Effector CD8-positive, alpha-beta T cell (primary cell): Measurements from ENCODE around the gene FEN1.

Experiments used
- DNase-seq: peaks from one replicate; lab custom pipeline; 2025; lab: John Stamatoyannopoulos, UW

FEN1 gene

GRCh38 chr11:61817471-61818202 is 24.9 kb downstream of the FEN1 start:
- no peak for DNase-seq

- DNase-seq = no peak
These were observed 27.5 kb downstream of the FEN1 start for GRCh38 chr11:61820174-61820573.

- no peak for DNase-seq
These were observed 34.3 kb downstream of the FEN1 start for GRCh38 chr11:61826930-61827570.

GRCh38 chr11:61827571-61828378 is 35.1 kb downstream of the FEN1 start, which contains the start of gene FADS2:
Gene FADS2, plus strand, starts transcription at chr11:61828300. Its CDS starts 91 bp downstream, at chr11:61828391.
- DNase-seq = peak; percentile 50

- DNase-seq = no peak
These were observed 35.6 kb downstream of the FEN1 start for GRCh38 chr11:61828379-61828628.

- peak; percentile 5 for DNase-seq
These were observed 36.1 kb downstream of the FEN1 start for GRCh38 chr11:61828629-61829407.

GRCh38 chr11:61829806-61830205 is 37.1 kb downstream of the FEN1 start:
- no peak for DNase-seq

GRCh38 chr11:61830237-61831105 is 37.8 kb downstream of the FEN1 start:
- no peak for DNase-seq

- DNase-seq = no peak
These were observed 39.5 kb downstream of the FEN1 start for GRCh38 chr11:61832207-61832606.

GRCh38 chr11:61832754-61833153 is 40.0 kb downstream of the FEN1 start:
- DNase-seq = no peak

- DNase-seq = no peak
These were observed 40.8 kb downstream of the FEN1 start for GRCh38 chr11:61833471-61833870.

- DNase-seq = no peak
These were observed 41.2 kb downstream of the FEN1 start for GRCh38 chr11:61833926-61834277.

- no peak for DNase-seq
These were observed 41.8 kb downstream of the FEN1 start for GRCh38 chr11:61834278-61835048.

GRCh38 chr11:61836193-61836592 is 43.5 kb downstream of the FEN1 start:
- no peak for DNase-seq

- no peak for DNase-seq
These were observed 44.8 kb downstream of the FEN1 start for GRCh38 chr11:61837411-61838005.

- no peak for DNase-seq
These were observed 45.8 kb downstream of the FEN1 start for GRCh38 chr11:61838501-61838900.

GRCh38 chr11:61838921-61839320 is 46.2 kb downstream of the FEN1 start:
- DNase-seq = no peak

GRCh38 chr11:61839742-61840141 is 47.0 kb downstream of the FEN1 start:
- DNase-seq = no peak

GRCh38 chr11:61840371-61840770 is 47.7 kb downstream of the FEN1 start:
- no peak for DNase-seq
